Amygdala (tissue), 56 donors: ENCODE data around the gene ZNF511.

Source experiments
- DNase-seq, 56 donors: peaks; one replicate each; lab custom pipeline; 2025; lab: John Stamatoyannopoulos, UW

Gene ZNF511

DNA sequence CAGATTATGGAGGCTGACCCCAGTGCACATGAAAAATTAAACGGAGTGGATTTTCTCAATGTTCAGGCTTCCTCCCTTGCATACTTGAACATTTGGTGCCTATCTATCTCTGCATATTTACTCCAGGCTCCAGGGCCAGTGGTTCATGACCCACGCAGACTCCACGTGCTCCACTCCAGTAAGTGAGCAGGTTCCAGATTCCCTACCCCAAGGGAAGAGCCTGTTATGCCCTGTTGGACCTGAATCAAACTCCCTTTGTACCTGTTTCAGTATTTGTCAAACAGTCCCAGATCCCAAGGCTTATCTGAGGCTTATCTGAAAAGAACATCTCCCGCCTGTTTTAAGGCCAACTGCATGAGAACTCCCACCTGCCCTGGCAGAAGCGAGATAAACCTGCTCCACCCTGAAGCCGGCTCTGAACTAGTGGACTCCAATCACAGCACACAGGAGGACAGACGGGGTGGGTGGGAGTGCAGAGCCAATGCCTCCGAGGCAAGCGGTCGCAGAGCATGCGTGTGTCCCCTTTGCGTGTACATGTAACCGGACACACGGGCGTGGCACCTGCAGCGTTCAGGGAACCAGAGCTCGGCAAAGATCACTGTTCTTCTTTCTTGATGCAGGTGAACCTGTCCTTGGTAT lies 51.4 kb downstream of the ZNF511 start:
- DNase-seq, result no peak

DNA sequence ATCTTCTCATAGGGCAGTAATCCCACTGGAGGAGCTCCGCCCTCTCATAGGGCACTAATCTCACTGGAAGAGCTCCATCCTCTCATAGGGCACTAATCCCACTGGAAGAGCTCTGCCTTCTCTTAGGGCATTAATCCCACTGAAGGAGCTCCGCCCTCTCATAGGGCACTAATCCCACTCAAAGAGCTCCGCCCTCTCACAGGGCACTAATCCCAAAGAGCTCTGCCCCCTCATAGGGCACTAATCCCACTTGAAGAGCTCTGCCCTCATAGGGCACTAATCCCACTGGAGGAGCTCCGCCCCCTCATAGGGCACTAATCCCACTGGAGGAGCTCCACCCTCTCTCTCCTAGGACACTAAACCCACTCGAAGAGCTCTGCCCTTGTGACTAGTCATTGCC lies 52.5 kb downstream of the ZNF511 start:
- DNase-seq, result no peak

DNA sequence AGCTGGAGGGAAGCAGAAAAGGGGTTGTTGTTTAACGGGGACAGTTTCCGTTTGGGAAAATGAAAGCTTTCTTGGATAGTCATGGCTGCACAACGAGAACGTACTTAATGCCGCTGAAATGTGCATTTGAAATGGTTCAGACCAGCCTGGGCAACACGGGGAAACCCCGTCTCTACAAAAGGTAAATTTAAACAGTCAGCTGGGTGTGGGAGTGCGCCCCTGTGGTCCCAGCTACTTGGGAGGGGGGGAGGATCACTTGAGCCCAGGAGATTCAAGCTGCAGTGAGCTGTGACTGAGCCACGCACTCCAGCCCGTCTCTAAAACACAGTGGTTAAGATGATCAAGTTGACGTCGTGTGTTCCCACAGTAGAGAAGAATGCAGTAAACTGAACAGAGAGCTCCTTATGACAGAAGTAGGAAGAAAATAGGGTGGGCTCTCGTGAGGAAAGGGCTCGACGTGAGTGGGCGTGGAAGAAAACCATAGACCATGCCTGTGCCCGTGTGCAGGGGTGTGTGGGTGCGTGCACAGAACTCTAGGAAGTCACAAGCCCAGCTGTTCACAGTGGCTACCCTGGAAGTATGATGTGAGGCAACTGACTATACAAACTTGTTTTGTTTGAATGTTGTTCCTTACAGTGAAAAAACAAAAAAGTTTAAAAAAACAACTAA lies 53.2 kb downstream of the ZNF511 start:
- DNase-seq, result no peak
